ENCODE results near the gene MSI2.

The MSI2 gene

GRCh38 chr17:57408071-57408811 is 151.9 kb downstream of the MSI2 start:
- DNase-seq = peak in 12 of 56 donors; percentile 8 to 56 (median 32)

- no peak for DNase-seq
These were observed 153.8 kb downstream of the MSI2 start for GRCh38 chr17:57410169-57410568.

- no peak for DNase-seq
These were observed 156.3 kb downstream of the MSI2 start for GRCh38 chr17:57412520-57413096.

- no peak for DNase-seq
These were observed 157.7 kb downstream of the MSI2 start for GRCh38 chr17:57413848-57414651.

- DNase-seq = peak in 2 of 56 donors; percentile 11 to 25
These were observed 159.5 kb downstream of the MSI2 start for GRCh38 chr17:57415751-57416207.

- no peak for DNase-seq
These were observed 160.0 kb downstream of the MSI2 start for GRCh38 chr17:57416369-57416768.

- DNase-seq = no peak
These were observed 161.6 kb downstream of the MSI2 start for GRCh38 chr17:57417956-57418355.

GRCh38 chr17:57418463-57419246 is 162.3 kb downstream of the MSI2 start:
- no peak for DNase-seq

- no peak for DNase-seq
These were observed 163.7 kb downstream of the MSI2 start for GRCh38 chr17:57419940-57420550.

- no peak for DNase-seq
These were observed 164.7 kb downstream of the MSI2 start for GRCh38 chr17:57420734-57421717.

GRCh38 chr17:57422574-57423164 is 166.3 kb downstream of the MSI2 start:
- no peak for DNase-seq

GRCh38 chr17:57423541-57423940 is 167.2 kb downstream of the MSI2 start:
- no peak for DNase-seq

- DNase-seq = no peak
These were observed 167.9 kb downstream of the MSI2 start for GRCh38 chr17:57424273-57424672.

- DNase-seq = no peak
These were observed 168.5 kb downstream of the MSI2 start for GRCh38 chr17:57424777-57425188.

- no peak for DNase-seq
These were observed 169.1 kb downstream of the MSI2 start for GRCh38 chr17:57425431-57425830.

GRCh38 chr17:57425903-57426880 is 169.9 kb downstream of the MSI2 start:
- no peak for DNase-seq

- no peak for DNase-seq
These were observed 173.6 kb downstream of the MSI2 start for GRCh38 chr17:57429966-57430365.

- DNase-seq = no peak
These were observed 175.1 kb downstream of the MSI2 start for GRCh38 chr17:57431415-57431814.

All from amygdala (tissue), 56 donors.